Endothelial cell of umbilical vein (primary cell): ENCODE measurements around the gene ANKMY1. TPM values are rescaled to one million over a fixed set of nuclear protein-coding genes. Genes with fewer than 3 reads are reported as not detected.

ENCODE experiments used
- BruUV-seq: library from RNA; stranded (reverse); fragments of 400-500 nt; replicated peaks from 2 replicates; lab custom pipeline; 2021; lab: Mats Ljungman, UMichigan
- CTCF ChIA-PET: fragments of 300-600, 350-600 bp; sonication (Branson Sonifier 250); formaldehyde crosslinking; loops from one replicate; lab custom pipeline; 2021; ENCODE audit warnings: antibody characterized with exemption, inconsistent platforms; lab: Charles Lee
- POLR2A ChIA-PET: fragments of 300-600, 350-600 bp; sonication (Branson Sonifier 250); formaldehyde crosslinking; loops from one replicate; lab custom pipeline; 2021; ENCODE audit warnings: antibody characterized with exemption, inconsistent platforms; lab: Charles Lee
- DNase-seq: peaks from one replicate; pipeline ENCODE4 v3.0.0-alpha.2; 2011; ENCODE audit warnings: low read depth, low spot score
- FAIRE-seq: peaks from 2 replicates; lab custom pipeline; 2011; peaks lifted over from hg19 to GRCh38; lab: Jason Lieb, UNC
- H2AFZ ChIP-seq: 2 replicates; pipeline ENCODE4 v1.6.0; 2012; ENCODE audit warnings: low read depth, low read length, control low read depth, inconsistent platforms
- H3K27ac ChIP-seq: 2 replicates; pipeline ENCODE4 v1.5.1; 2011; ENCODE audit warnings: low read depth, mild to moderate bottlenecking, control low read depth, low read length, moderate library complexity; ENCODE audit not compliant: insufficient read depth
- H3K27me3 ChIP-seq, 2 experiments: 2 replicates each; pipeline versions ENCODE4 v1.6.0 to v1.6.1; 2011; ENCODE audit warnings: low read length in 2 of 2, mixed read lengths in 1 of 2; ENCODE audit not compliant: control insufficient read depth in 2 of 2, insufficient read depth in 2 of 2
- H3K36me3 ChIP-seq, 2 experiments: 2 replicates in 1 of 2; 3 replicates in 1 of 2; pipeline ENCODE4 v1.5.1; 2011; ENCODE audit warnings: low read length in 2 of 2, mild to moderate bottlenecking in 1 of 2, moderate library complexity in 1 of 2; ENCODE audit not compliant: control insufficient read depth in 2 of 2, insufficient read depth in 2 of 2; ENCODE audit errors: extremely low read depth in 1 of 2
- H3K4me1 ChIP-seq: 3 replicates; pipeline ENCODE4 v1.5.1; 2011; ENCODE audit warnings: mild to moderate bottlenecking, low read length; ENCODE audit not compliant: control insufficient read depth, insufficient read depth; ENCODE audit errors: extremely low read depth
- H3K4me2 ChIP-seq: 2 replicates; pipeline ENCODE4 v1.6.1; 2011; ENCODE audit warnings: low read length, control low read depth, mixed read lengths; ENCODE audit not compliant: insufficient read depth
- H3K4me3 ChIP-seq, 3 experiments: fragments of 200-600 bp in 1 of 3; sonication (generic), shearing (Covaris generic) in 1 of 3; replicated peaks in 1 of 3; 2 replicates each; pipeline ENCODE4 v1.5.1; 2011 to 2016; ENCODE audit warnings: control low read depth in 3 of 3, low read length in 3 of 3, mild to moderate bottlenecking in 2 of 3, inconsistent platforms in 1 of 3, low read depth in 1 of 3, moderate library complexity in 1 of 3; ENCODE audit not compliant: insufficient read depth in 1 of 3
- H3K79me2 ChIP-seq: 2 replicates; pipeline ENCODE4 v1.6.0; 2012; ENCODE audit warnings: low read length, inconsistent platforms; ENCODE audit not compliant: control insufficient read depth, insufficient read depth
- H3K9ac ChIP-seq: replicated peaks from 2 replicates; pipeline ENCODE3; 2011; ENCODE audit warnings: low read length, control low read depth; ENCODE audit not compliant: insufficient read depth; ENCODE audit errors: extremely low read depth
- H3K9me1 ChIP-seq: replicated peaks from 3 replicates; pipeline ENCODE4 v1.6.0; 2011; ENCODE audit warnings: mild to moderate bottlenecking, low read length; ENCODE audit not compliant: control insufficient read depth, insufficient read depth; ENCODE audit errors: extremely low read depth
- H3K9me3 ChIP-seq: replicated peaks from 2 replicates; pipeline ENCODE4 v1.5.1; 2012; ENCODE audit warnings: low read length, inconsistent platforms; ENCODE audit not compliant: control insufficient read depth, insufficient read depth
- H4K20me1 ChIP-seq: replicated peaks from 2 replicates; pipeline ENCODE3; 2011; ENCODE audit warnings: mild to moderate bottlenecking, low read length; ENCODE audit not compliant: control insufficient read depth, insufficient read depth; ENCODE audit errors: extremely low read depth
- EZH2 ChIP-seq: IDR thresholded peaks from 2 replicates; pipeline ENCODE4 v1.6.1; 2012; ENCODE audit warnings: borderline replicate concordance, low read depth, mild to moderate bottlenecking, moderate library complexity, low read length, inconsistent platforms; ENCODE audit not compliant: severe bottlenecking
- FOS ChIP-seq: IDR thresholded peaks from 2 replicates; pipeline ENCODE4 v1.6.1; 2011; ENCODE audit warnings: mild to moderate bottlenecking, low read length, moderate library complexity, borderline replicate concordance; ENCODE audit not compliant: insufficient read depth
- GATA2 ChIP-seq: IDR thresholded peaks from 2 replicates; pipeline ENCODE4 v1.7.0; 2011; ENCODE audit warnings: low read depth, mild to moderate bottlenecking, moderate library complexity, mixed read lengths, low read length; ENCODE audit not compliant: insufficient read length, insufficient read depth
- JUN ChIP-seq: IDR thresholded peaks from 2 replicates; pipeline ENCODE4 v1.6.1; 2011; ENCODE audit warnings: borderline replicate concordance, low read depth; ENCODE audit not compliant: insufficient read length, insufficient read depth
- MYC ChIP-seq: IDR thresholded peaks from one replicate; pipeline ENCODE4 v1.6.1; 2011; ENCODE audit warnings: mild to moderate bottlenecking, low read depth, low read length
- POLR2A ChIP-seq: IDR thresholded peaks from 2 replicates; pipeline ENCODE4 v1.6.1; 2012; ENCODE audit warnings: low read depth, mild to moderate bottlenecking, control low read depth, low read length
- POLR2AphosphoS5 ChIP-seq: IDR thresholded peaks from 2 replicates; pipeline ENCODE4 v1.6.1; 2012; ENCODE audit warnings: low read depth, mild to moderate bottlenecking, control low read depth, low read length, moderate library complexity; ENCODE audit not compliant: insufficient read depth
- dilution Hi-C: fragments of 300-500 bp; cut with MboI; formaldehyde crosslinking; loops from one replicate; pipeline ENCODE4 v1.15.0; 2019; ENCODE audit warnings: low sequenced_read_pairs; ENCODE audit not compliant: extremely low pct_ligation_motif_present
- intact Hi-C: fragments of 100-400 bp; cut with micrococcal nuclease; formaldehyde crosslinking; loops from one replicate; pipeline ENCODE4 v1.10.0; 2022
- polyA plus RNA-seq, 4 experiments: library from polyadenylated mRNA; depleted of rRNA in 3 of 4; stranded (reverse) in 3 of 4; unstranded in 1 of 4; fragments of >200 nt; gene quantifications; 2 replicates each; pipeline versions ENCODE4 v1.2.1 to v1.2.3, GENCODE V29; 2011 to 2012; ENCODE audit warnings: missing spikeins in 1 of 4
- total RNA-seq: library from RNA; stranded (reverse); gene quantifications from 2 replicates; pipeline ENCODE4 v1.2.3, GENCODE V29; 2021
- TF ChIP-seq, protein P1 (sequence below), 2 donors: IDR thresholded peaks; 1 replicate in 1 of 2; 2 replicates in 1 of 2; pipeline ENCODE4 v1.5.1; 2011; ENCODE audit warnings: low read length in 2 of 2, mild to moderate bottlenecking in 2 of 2, moderate library complexity in 2 of 2, control low read depth in 1 of 2, inconsistent platforms in 1 of 2, low read depth in 1 of 2; ENCODE audit not compliant: insufficient read depth in 1 of 2; ENCODE audit errors: extremely low read depth in 1 of 2
- TF ChIP-seq, protein P2 (sequence below): IDR thresholded peaks from 2 replicates; pipeline ENCODE4 v1.6.1; 2011; ENCODE audit not compliant: insufficient read depth, insufficient read length

The ANKMY1 gene
- total and polyA plus RNA-seq, 2 donors (not counting 3 experiments of a cell fraction or from before 2014, with no cell fraction given) = 9.0 to 16.0 TPM

DNA sequence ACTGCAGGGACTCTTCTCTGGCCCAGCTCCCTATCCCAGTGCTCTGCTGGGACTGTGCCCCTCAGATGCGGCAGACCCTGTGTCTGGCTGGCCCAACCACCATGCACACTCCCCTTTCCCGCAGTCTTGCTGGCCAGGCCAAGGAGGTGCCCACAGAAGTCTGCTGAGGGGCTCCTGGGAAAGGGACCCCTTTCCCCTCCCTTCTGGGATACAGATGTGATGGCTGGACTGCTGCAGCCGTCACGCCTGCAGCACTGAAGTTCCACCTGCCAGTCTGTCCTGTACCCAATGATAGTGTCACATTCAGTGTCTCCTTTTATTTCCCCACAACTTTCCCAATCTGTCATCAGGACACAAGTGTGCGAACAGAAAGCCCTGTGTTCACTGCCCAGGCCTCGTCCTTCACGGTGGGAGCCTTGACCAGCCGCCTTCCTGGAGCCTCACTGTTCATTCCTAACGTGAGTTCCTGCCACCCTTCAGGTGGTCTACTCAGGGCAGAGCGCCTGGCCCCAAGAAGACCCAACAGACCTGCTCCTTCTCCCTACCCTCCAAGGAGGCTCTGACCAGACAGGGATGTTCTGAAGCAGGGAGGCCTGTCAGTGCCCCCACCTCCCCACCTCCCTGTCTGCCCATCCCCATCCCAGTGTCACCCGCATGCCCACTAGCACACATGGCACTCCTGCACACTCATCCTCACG lies 47.1 kb downstream of the ANKMY1 start:
- H3K9me3 ChIP-seq = no peaks in the 10 kb centered on the region
- H3K9me1 ChIP-seq = no peaks in the 10 kb centered on the region
- TF ChIP-seq, protein P1, sequence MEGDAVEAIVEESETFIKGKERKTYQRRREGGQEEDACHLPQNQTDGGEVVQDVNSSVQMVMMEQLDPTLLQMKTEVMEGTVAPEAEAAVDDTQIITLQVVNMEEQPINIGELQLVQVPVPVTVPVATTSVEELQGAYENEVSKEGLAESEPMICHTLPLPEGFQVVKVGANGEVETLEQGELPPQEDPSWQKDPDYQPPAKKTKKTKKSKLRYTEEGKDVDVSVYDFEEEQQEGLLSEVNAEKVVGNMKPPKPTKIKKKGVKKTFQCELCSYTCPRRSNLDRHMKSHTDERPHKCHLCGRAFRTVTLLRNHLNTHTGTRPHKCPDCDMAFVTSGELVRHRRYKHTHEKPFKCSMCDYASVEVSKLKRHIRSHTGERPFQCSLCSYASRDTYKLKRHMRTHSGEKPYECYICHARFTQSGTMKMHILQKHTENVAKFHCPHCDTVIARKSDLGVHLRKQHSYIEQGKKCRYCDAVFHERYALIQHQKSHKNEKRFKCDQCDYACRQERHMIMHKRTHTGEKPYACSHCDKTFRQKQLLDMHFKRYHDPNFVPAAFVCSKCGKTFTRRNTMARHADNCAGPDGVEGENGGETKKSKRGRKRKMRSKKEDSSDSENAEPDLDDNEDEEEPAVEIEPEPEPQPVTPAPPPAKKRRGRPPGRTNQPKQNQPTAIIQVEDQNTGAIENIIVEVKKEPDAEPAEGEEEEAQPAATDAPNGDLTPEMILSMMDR (IDR thresholded peaks at IDR 0.05; ENCODE audit: extremely low read depth in 1 of 2, insufficient read depth in 1 of 2, low read depth in 1 of 2, low read length in 2 of 2) = no peak
- TF ChIP-seq FOS (no peak), JUN (no peak), GATA2 (no peak), EZH2 (no peak), POLR2AphosphoS5 (no peak), POLR2A (no peak), MYC (no peak)
- TF ChIP-seq, protein P2, sequence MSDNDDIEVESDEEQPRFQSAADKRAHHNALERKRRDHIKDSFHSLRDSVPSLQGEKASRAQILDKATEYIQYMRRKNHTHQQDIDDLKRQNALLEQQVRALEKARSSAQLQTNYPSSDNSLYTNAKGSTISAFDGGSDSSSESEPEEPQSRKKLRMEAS = no peak
- intact Hi-C loops (loop anchor here (5.0 kb wide), 1 partner anchor 197 kb away; no protein-coding TSS in a partner anchor), dilution Hi-C loops (no loop called here)
- POLR2A ChIA-PET = no interaction called here
- H3K9ac ChIP-seq = no peak overlapping the region
- no TSS peak for BruUV-seq
- H3K79me2 ChIP-seq = no peaks in the 10 kb centered on the region
- FAIRE-seq = no peak
- no peaks in the 10 kb centered on the region for H3K27me3 ChIP-seq
- no peaks in the 10 kb centered on the region for H3K4me1 ChIP-seq
- no peak overlapping the region for H2AFZ ChIP-seq
- no peak overlapping the region for H3K27ac ChIP-seq
- H3K4me3 ChIP-seq = no peak overlapping the region
- no peak overlapping the region for H3K4me2 ChIP-seq
- CTCF ChIA-PET = no interaction called here
- no peaks in the 10 kb centered on the region for H4K20me1 ChIP-seq
- DNase-seq = no peak
- no peaks in the 10 kb centered on the region for H3K36me3 ChIP-seq
